GM23248 (cell line): ENCODE results near the gene NOL8. TPM values are rescaled to one million over a fixed set of nuclear protein-coding genes. Genes with fewer than 3 reads are reported as not detected.

Source experiments
- DNase-seq: peaks from one replicate; pipeline ENCODE4 v3.0.0-alpha.2; 2015
- H2AFZ ChIP-seq: fragments of 200-600 bp; sonication (generic); 2 replicates; pipeline ENCODE4 v1.6.1; 2016; ENCODE audit warnings: antibody characterized with exemption
- H3F3A ChIP-seq: fragments of 200-600 bp; sonication (generic); 2 replicates; pipeline ENCODE4 v1.6.1; 2016; ENCODE audit warnings: mild to moderate bottlenecking, antibody characterized with exemption, mixed run types; ENCODE audit not compliant: insufficient read depth
- H3K27ac ChIP-seq: fragments of 200-600 bp; sonication (generic); 2 replicates; pipeline ENCODE4 v1.5.1; 2016; ENCODE audit warnings: mild to moderate bottlenecking
- H3K27me3 ChIP-seq: fragments of 200-600 bp; sonication (generic); replicated peaks from 2 replicates; pipeline ENCODE4 v1.6.1; 2016; ENCODE audit warnings: mild to moderate bottlenecking; ENCODE audit not compliant: insufficient read depth
- H3K36me3 ChIP-seq: fragments of 200-600 bp; sonication (generic); 2 replicates; pipeline ENCODE4 v1.6.1; 2016; ENCODE audit warnings: low read depth, mild to moderate bottlenecking
- H3K4me1 ChIP-seq: fragments of 200-600 bp; sonication (generic); 2 replicates; pipeline ENCODE4 v1.6.1; 2016; ENCODE audit warnings: mild to moderate bottlenecking; ENCODE audit not compliant: insufficient read depth
- H3K4me2 ChIP-seq: fragments of 200-600 bp; sonication (generic); one replicate; pipeline ENCODE4 v1.6.1; 2016; ENCODE audit warnings: mild to moderate bottlenecking; ENCODE audit not compliant: unreplicated experiment
- H3K4me3 ChIP-seq: fragments of 200-600 bp; sonication (generic); 2 replicates; pipeline ENCODE4 v1.5.1; 2016; ENCODE audit warnings: mild to moderate bottlenecking
- H3K79me2 ChIP-seq: fragments of 200-600 bp; sonication (generic); 2 replicates; pipeline ENCODE4 v1.6.1; 2016; ENCODE audit warnings: mild to moderate bottlenecking; ENCODE audit not compliant: insufficient read depth
- H3K9ac ChIP-seq: fragments of 200-600 bp; sonication (generic); 2 replicates; pipeline ENCODE4 v1.6.1; 2016; ENCODE audit warnings: mild to moderate bottlenecking
- H3K9me2 ChIP-seq: fragments of 200-600 bp; sonication (generic); 2 replicates; pipeline ENCODE4 v1.6.1; 2016; ENCODE audit warnings: mixed run types, mild to moderate bottlenecking, moderate library complexity; ENCODE audit not compliant: insufficient read depth
- H3K9me3 ChIP-seq: fragments of 200-600 bp; sonication (generic); one replicate; pipeline ENCODE4 v1.6.1; 2017; ENCODE audit warnings: low read depth
- H4K20me1 ChIP-seq: fragments of 200-600 bp; sonication (generic); 2 replicates; pipeline ENCODE4 v1.6.0; 2016; ENCODE audit not compliant: insufficient read depth
- EZH2 ChIP-seq: fragments of 200-600 bp; sonication (generic); IDR thresholded peaks from 2 replicates; pipeline ENCODE4 v1.6.1; 2018; ENCODE audit warnings: antibody characterized with exemption, mild to moderate bottlenecking; ENCODE audit not compliant: insufficient read depth, poor library complexity, severe bottlenecking
- EZH2phosphoT487 ChIP-seq: fragments of 200-600 bp; sonication (generic); IDR thresholded peaks from 2 replicates; pipeline ENCODE4 v1.6.1; 2018; ENCODE audit warnings: antibody characterized with exemption, moderate library complexity, mild to moderate bottlenecking, low read depth; ENCODE audit not compliant: insufficient read depth
- WGBS, 2 experiments: methylation state at CpG; one replicate each; pipeline ENCODE4 v1.1.6; 2015 to 2017; ENCODE audit warnings: low lambda C conversion rate in 2 of 2, low coverage in 1 of 2; ENCODE audit errors: missing lambda C conversion rate in 2 of 2; 5-methylcytosine and 5-hydroxymethylcytosine counted together
- in situ Hi-C: fragments of 300-500 bp; cut with MboI; formaldehyde crosslinking; loops from 2 replicates; pipeline ENCODE4 v1.15.0; 2020
- polyA plus RNA-seq: library from polyadenylated mRNA; unstranded; fragments of >200 nt; fragmentation: Nextera tagmentation; extraction: Ambion mirVana; gene quantifications from 2 replicates; pipeline ENCODE4 v1.2.1, GENCODE V29; 2016
- total RNA-seq: library from RNA; depleted of rRNA; stranded (reverse); fragments of >200 nt; shearing (Covaris generic); gene quantifications from 2 replicates; pipeline ENCODE4 v1.2.3, GENCODE V29; 2014

Gene NOL8
- total and polyA plus RNA-seq, 2 experiments from 2014 or later, result 10.4 to 30.3 TPM

DNA sequence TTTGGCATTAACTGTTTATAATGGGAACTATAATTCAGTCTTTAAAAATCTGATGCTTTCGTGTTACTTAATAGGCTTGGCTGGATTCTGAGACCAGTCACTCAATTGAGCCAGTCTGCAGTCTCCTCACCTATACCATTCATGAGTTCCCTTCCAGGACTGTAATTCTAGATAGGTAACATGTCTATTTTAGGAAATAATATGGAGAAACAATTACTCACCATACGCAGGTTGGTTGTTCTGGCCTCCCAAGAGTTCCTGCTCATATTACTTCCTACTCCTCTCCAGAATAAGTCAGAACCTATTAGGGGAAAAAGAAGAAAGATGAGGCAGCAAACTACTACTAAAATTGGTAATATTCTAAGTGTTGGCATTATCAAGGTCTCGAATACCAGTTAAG is 27.1 kb downstream of the NOL8 start:
- 89 to 92% methylated on average over 3 of the region's 3 CpGs for WGBS, 2 experiments
- in situ Hi-C loops, result no loop called here
- Histone ChIP-seq H3K9me3 (no peaks in the 10 kb centered on the region), H3K9ac (no peak overlapping the region), H3K4me1 (peaks cover 11% of the 10 kb centered on the region), H3K79me2 (peaks cover 18% of the 10 kb centered on the region), H3K4me3 (no peak overlapping the region), H3K9me2 (no peaks in the 10 kb centered on the region), H3K4me2 (no peak overlapping the region), H3K27me3 (no peaks in the 10 kb centered on the region), H2AFZ (no peak overlapping the region), H4K20me1 (no peaks in the 10 kb centered on the region), H3K36me3 (peaks cover 58% of the 10 kb centered on the region), H3K27ac (no peak overlapping the region), H3F3A (peaks cover 37% of the 10 kb centered on the region)
- DNase-seq, result no peak
- TF ChIP-seq EZH2, result no peak
- TF ChIP-seq EZH2phosphoT487, result no peak

DNA sequence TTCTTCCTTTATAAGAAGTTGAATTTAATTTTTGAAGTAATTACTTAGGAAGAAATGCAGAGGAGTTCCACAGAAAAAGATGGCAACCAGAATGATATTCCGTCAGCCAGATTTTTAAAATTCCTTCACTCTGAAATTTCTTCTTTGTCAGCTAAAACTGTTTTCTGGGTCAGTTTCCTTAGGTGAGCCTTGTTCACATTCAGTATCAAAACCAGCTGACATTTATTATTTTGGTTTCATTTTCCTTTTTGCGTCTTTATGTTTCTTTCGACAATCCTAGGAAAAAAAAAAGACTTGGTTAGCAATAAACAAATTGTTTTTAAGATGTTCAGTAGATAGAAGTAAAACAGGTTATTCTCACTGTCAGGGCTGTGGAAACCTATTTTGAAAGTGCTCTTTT is 27.5 kb downstream of the NOL8 start:
- H3F3A ChIP-seq, result peaks cover 42% of the 10 kb centered on the region
- H3K27ac ChIP-seq, result no peak overlapping the region
- no peak overlapping the region for H3K4me3 ChIP-seq
- no peak overlapping the region for H2AFZ ChIP-seq
- in situ Hi-C loops, result no loop called here
- H3K9ac ChIP-seq, result no peak overlapping the region
- H3K4me1 ChIP-seq, result peaks cover 11% of the 10 kb centered on the region
- no peak for TF ChIP-seq EZH2
- peaks cover 53% of the 10 kb centered on the region for H3K36me3 ChIP-seq
- no peaks in the 10 kb centered on the region for H3K27me3 ChIP-seq
- DNase-seq, result no peak
- no peaks in the 10 kb centered on the region for H4K20me1 ChIP-seq
- H3K9me2 ChIP-seq, result no peaks in the 10 kb centered on the region
- H3K4me2 ChIP-seq, result no peak overlapping the region
- 78% methylated on average over 3 of the region's 3 CpGs for WGBS, 2 experiments
- no peaks in the 10 kb centered on the region for H3K9me3 ChIP-seq
- H3K79me2 ChIP-seq, result peaks cover 20% of the 10 kb centered on the region

DNA sequence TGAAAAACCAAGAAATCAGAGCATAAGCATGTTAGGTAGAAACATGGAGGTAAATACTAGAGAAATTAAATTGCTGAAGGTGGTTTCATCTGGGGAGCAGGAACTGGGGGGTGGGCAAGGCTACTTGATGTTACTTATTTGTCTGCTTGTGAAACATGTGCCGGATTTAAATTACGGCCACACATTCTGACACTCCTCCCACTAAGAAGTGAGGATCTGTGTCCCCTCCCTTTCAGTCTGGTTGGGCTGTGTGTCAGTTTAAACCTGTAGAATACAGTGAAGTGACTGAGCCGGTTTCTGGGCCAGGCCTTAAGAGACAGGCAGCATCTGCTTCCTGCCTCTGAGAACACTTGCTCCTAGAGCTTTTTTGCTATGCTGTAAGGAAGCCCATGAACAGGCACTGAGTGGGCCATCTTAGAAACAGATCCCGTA is 29.3 kb downstream of the NOL8 start:
- H3K36me3 ChIP-seq, result peaks cover 43% of the 10 kb centered on the region
- no peaks in the 10 kb centered on the region for H3K9me2 ChIP-seq
- in situ Hi-C loops, result no loop called here
- no peaks in the 10 kb centered on the region for H3K27me3 ChIP-seq
- H3K4me3 ChIP-seq, result no peak overlapping the region
- 0 out of 2 replicates have a peak, but pooled peaks cover 2% of the 10 kb centered on the region for H4K20me1 ChIP-seq
- 85% methylated on average over 4 of the region's 4 CpGs for whole genome bisulfite sequencing, 2 experiments
- peaks cover 50% of the 10 kb centered on the region for H3F3A ChIP-seq
- TF ChIP-seq EZH2 (no peak), EZH2phosphoT487 (no peak)
- H3K9ac ChIP-seq, result no peak overlapping the region
- DNase-seq, result no peak
- H3K9me3 ChIP-seq, result no peaks in the 10 kb centered on the region
- no peak overlapping the region for H3K27ac ChIP-seq
- H3K4me2 ChIP-seq, result no peak overlapping the region
- H2AFZ ChIP-seq, result no peak overlapping the region
- peaks cover 38% of the 10 kb centered on the region for H3K79me2 ChIP-seq
- peaks cover 23% of the 10 kb centered on the region for H3K4me1 ChIP-seq

DNA sequence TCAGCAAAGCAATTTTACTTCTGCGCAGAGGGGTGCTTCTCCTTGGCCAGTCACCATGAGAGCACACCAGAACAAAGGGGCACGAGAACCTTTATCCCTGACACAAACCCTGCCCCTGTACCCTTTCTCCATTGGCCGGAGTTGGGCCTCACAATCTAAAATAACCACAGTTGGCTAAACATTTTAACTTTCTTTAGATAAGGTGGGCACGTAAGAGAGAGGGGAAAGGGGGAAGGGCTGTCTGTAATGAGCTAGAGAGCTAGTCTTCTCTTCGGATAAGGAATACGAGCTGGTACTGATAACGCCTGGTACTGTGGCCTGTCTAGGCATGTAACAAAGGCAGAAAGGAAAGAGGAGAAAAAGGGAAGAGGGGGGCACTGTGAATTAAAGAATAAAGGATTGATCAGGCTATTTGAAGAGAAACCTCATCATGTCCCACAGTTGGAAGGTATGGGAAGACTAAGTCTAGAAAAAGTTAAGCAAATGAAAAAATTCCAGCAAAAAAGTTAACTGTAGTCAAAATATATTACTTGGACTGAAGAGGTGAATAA is 29.8 kb downstream of the NOL8 start:
- Histone ChIP-seq H4K20me1 (0 out of 2 replicates have a peak, but pooled peaks cover 6% of the 10 kb centered on the region), H3K79me2 (peaks cover 43% of the 10 kb centered on the region), H3K27ac (peak overlapping the region; percentile 86), H3K4me1 (peaks cover 29% of the 10 kb centered on the region), H3K4me2 (no peak overlapping the region), H3K9me2 (no peaks in the 10 kb centered on the region), H2AFZ (peak overlapping the region; percentile 84; the same call in 1 of the 2 replicates), H3K27me3 (no peaks in the 10 kb centered on the region), H3K36me3 (peaks cover 43% of the 10 kb centered on the region), H3K9ac (no peak overlapping the region), H3F3A (peaks cover 56% of the 10 kb centered on the region), H3K9me3 (no peaks in the 10 kb centered on the region), H3K4me3 (no peak overlapping the region; the same call in 1 of the 2 replicates)
- TF ChIP-seq EZH2 (no peak), EZH2phosphoT487 (no peak)
- in situ Hi-C loops, result no loop called here
- 85 to 87% methylated on average over 7 of the region's 7 CpGs for WGBS, 2 experiments
- no peak for DNase-seq

DNA sequence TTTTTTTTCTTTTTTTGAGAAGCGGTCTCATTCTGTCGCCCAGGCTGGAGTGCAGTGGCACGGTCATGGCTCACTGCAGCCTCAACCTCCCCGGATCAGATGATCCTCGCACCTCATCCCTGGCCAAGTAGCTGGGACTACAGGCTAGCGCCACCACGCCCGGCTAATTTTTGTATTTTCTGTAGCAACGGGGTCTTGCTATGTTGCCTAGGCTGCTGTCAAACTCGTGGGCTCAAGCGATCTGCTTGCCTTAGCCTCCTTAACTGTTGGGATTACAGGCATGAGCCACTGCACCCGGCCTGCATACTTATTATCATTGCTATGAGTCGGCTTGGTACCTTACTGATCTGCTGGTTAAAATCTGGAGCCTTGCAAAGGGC is 30.9 kb downstream of the NOL8 start:
- no peaks in the 10 kb centered on the region for H3K9me2 ChIP-seq
- TF ChIP-seq EZH2phosphoT487 (no peak), EZH2 (no peak)
- H3K36me3 ChIP-seq, result peaks cover 34% of the 10 kb centered on the region
- in situ Hi-C loops, result no loop called here
- WGBS, 2 experiments, result 4 to 6% methylated on average over 13 of the region's 13 CpGs
- peak overlapping the region; percentile 97 for H3K4me3 ChIP-seq
- H3K4me2 ChIP-seq, result peak overlapping the region; percentile 85
- H3K27me3 ChIP-seq, result no peaks in the 10 kb centered on the region
- H3K9me3 ChIP-seq, result no peaks in the 10 kb centered on the region
- peak; percentile 68 for DNase-seq
- H3K9ac ChIP-seq, result peak overlapping the region; percentile 97
- H3K4me1 ChIP-seq, result peaks cover 39% of the 10 kb centered on the region
- peaks cover 11% of the 10 kb centered on the region; the same call in 1 of the 2 replicates for H4K20me1 ChIP-seq
- H3K27ac ChIP-seq, result peak overlapping the region; percentile 86
- H3K79me2 ChIP-seq, result peaks cover 53% of the 10 kb centered on the region
- H3F3A ChIP-seq, result peaks cover 65% of the 10 kb centered on the region
- H2AFZ ChIP-seq, result peak overlapping the region; percentile 84
